ENCODE data around the gene WDR49. TPM values are rescaled to one million over a fixed set of nuclear protein-coding genes. Genes with fewer than 3 reads are reported as not detected.

Gene WDR49
- polyA plus RNA-seq, 4 donors = 1.3 to 2.9 (median 2.4) TPM

DNA sequence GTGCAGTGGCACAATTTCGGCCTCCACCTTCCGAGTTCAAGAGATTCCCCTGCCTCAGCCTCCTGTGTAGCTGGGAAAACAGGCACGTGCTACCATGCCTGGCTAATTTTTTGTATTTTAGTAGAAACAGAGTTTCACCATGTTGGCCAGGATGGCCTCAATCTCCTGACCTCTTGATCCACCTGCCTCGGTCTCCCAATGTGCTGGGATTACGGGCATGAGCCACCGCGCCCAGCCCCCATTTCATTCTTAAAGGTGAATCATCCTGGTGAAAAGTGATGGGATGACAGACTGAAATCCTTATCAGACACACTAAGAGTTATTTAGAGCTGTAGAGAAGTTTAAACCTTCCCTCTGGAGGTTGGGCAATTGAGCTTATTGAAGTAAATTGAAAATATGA, 155.8 kb downstream of the WDR49 start:
- no peak for DNase-seq (ENCODE audit: low read depth in 4 of 4, low spot score in 2 of 4)

DNA sequence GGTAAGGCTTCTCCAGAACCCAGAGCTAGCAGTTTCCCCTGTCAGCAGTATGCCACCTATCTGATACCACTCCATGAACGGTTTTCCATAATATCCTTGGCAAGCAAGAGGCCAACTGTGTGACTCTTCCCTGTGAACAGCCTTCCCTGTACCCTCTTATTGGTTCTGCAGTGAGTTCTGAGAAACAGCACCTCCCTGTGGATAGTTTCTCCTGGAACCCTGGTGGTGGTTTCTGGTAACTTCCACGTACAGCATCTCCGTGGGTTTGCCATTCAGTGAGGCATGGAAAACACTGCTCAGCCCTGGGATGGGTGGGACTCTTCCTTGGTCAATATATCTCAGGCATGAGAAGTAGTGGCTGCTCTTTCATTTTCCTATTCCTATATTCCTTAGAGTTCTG, 160.5 kb downstream of the WDR49 start:
- no peak for DNase-seq (ENCODE audit: low read depth in 4 of 4, low spot score in 2 of 4)

DNA sequence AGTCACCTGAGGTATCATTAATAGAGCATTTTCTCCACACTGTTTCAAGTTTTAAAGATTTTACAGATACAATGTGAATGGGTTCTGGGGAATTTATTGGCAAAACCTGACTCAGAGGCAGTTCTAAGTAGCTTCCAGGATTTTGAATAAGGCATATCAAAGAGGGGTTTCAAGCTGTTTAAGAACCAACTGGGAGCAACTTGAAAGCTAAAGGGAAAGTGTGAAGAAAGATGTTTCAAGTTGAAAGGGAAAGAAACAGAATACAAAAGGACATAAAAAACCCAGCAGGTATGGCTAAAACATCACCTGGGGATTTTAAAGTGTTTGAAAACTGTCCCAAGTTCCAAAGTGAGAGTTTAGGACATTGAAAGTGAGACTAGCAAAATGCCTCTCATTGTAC, 162.1 kb downstream of the WDR49 start:
- DNase-seq (ENCODE audit: low read depth in 4 of 4, low spot score in 2 of 4) = no peak

DNA sequence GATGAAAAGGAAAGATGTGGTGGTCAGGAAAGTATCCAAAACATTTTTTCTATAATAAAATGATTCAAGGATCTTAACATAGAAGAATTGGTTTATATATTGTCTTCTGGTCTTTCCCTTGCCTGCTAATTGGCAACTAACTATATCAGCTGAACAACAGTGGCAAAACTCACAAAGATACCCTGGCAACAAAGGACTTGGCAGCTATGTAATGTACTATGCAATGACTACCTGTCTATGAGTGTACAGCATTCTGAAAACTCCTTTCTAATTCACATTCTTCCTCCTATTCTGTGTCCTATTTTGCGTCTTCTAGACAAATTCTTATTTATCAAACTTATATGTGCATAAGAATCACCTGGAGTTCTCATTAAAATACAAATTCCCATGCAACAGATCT, 164.2 kb downstream of the WDR49 start:
- DNase-seq (ENCODE audit: low read depth in 4 of 4, low spot score in 2 of 4) = no peak

DNA sequence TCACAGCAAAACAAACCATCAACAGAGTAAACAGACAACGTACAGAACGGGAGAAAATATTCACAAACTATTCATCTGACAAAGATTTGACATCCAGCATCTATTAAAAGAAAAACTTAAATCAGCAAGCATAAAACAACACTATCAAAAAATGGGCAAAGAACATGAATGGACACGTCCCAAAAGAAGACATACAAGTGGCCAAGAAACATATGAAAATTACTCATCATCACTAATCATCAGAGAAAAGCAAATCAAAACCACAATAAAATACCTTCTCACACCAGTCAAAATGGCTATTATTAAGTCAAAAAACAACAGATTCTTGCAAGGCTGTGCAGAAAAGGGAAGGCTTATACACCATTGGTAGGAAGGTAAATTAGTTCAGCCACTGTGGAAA, 166.2 kb downstream of the WDR49 start:
- DNase-seq (ENCODE audit: low read depth in 4 of 4, low spot score in 2 of 4) = no peak

DNA sequence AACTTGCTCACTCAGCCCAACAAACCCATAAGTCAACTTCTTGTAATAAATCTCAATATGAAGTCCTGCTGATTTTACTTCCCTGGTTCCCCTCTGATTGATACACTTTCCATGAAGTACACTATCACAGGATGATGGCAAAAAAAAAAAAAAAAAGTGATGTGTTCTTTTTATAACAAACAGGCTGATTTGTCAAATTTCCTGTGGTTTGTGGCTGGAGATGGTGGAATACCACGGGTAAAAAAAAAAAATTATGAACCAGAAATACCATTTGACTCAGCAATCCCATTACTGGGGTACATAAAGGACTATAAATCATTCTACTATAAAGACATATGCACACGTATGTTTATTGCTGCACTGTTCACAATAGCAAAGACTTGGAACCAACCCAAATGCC, 169.2 kb downstream of the WDR49 start:
- DNase-seq (ENCODE audit: low read depth in 4 of 4, low spot score in 2 of 4) = no peak

DNA sequence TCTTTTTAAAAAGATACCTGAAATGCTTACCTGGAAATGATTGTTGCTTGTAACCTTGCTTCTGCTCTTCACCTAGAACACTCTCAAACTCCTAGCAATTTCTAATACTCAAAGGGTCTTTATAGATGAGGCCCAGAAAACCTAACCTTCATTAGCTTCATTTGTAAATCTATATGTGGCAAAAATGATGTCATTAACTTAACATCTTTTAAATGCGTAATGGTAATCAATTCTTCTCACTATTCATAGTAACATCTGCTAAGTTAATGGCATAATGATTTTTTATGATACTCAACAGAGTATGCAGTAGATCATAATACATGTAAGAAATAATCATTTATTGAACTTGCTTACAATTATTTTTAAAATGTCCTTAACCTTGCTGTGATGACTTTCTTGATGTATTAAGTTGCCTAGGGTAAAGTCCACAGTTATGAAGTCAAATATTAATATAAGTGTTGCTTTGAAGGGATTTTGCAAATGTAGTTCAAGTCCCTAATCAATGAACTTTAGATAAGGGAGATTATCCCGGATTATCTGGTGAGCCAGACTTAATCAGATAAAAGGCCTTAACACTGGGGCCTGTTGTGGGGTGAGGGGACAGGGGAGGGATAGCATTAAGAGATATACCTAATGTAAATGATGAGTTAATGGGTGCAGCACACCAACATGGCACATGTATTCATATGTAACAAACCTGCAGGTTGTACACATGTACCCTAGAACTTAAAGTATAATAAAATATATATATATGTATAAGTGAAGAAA, 169.8 kb downstream of the WDR49 start:
- DNase-seq (ENCODE audit: low read depth in 4 of 4, low spot score in 2 of 4) = no peak

DNA sequence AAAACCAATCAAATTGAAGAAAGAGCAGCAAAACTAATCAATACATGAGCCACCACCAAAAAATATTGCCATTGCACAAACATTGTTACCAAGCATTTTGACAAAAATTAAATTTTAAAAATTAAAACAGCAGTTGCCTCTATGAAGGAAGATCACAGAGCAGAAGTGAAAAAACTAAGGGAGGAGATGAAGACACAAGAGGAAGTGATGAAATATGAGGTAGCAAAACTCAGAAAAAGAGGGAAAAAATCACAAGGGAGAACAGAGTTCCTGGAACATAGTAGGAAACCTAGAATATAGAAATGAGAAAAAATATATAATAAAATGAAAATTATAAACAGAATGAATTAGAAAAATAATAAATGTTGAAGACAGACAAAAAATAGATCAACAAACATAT, 172.6 kb downstream of the WDR49 start:
- DNase-seq (ENCODE audit: low read depth in 4 of 4, low spot score in 2 of 4) = no peak

DNA sequence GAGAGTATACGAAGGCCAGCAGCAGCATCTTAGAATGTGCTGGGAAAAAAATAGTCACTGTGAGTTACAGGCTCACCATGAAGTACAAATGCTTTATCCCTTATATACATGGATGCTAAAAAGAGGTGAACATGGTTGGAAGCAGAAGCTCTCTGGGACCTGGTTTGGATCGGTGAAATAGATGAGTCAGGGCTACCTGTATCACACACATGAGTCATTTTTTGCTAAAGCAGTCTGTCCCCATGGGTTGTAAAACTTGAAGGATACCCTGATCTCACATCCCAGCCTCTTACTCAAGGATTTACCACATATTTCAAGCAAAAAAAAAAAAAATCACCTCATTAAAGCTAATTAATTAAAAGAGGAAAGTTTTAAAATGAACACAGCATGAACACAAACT, 173.0 kb downstream of the WDR49 start:
- no peak for DNase-seq (ENCODE audit: low read depth in 4 of 4, low spot score in 2 of 4)

DNA sequence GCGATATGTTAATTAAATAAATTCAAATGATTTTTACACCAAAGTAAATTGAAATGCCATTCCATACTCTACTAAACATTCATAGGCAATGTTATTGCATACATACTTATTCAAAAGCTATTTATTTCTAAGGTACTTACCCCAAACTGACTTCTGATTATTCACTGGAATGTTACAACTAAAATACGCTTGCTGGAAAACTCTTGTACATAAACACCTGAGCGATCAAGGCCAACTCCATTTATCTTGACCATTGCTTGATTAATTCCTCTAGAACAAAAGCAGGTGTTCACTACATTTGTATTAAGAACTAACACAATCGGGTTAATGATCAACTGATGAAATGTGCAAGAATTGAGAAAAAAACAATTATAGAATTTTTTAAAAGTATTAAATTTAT, 179.9 kb downstream of the WDR49 start, which contains the start of gene SERPINI2:
Gene SERPINI2 (minus strand): TSS at position 180 of the 400 bp plus-strand sequence. CDS start 2,208 bp downstream, outside the sequence.
- no peak for DNase-seq (ENCODE audit: low read depth in 4 of 4, low spot score in 2 of 4)

DNA sequence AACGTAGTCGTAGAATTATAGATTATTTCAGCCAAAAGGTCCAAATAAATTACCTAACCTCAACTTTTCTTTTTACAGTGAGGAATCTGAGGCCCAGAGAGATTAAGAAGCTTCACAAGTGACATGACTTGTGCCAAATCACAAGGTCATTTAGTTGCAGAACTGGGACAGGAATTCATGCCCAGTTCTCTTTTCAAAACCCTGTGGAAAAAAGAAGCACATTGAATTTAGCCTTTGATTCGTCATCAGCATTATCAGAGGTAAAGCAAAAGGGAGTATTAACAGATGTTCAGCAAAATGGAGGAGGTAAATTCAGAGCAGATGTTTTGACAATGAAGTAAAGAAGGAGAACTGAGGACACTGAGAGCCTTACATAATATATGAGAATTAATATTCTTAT, 184.4 kb downstream of the WDR49 start:
- DNase-seq (ENCODE audit: low read depth in 4 of 4, low spot score in 2 of 4) = no peak

DNA sequence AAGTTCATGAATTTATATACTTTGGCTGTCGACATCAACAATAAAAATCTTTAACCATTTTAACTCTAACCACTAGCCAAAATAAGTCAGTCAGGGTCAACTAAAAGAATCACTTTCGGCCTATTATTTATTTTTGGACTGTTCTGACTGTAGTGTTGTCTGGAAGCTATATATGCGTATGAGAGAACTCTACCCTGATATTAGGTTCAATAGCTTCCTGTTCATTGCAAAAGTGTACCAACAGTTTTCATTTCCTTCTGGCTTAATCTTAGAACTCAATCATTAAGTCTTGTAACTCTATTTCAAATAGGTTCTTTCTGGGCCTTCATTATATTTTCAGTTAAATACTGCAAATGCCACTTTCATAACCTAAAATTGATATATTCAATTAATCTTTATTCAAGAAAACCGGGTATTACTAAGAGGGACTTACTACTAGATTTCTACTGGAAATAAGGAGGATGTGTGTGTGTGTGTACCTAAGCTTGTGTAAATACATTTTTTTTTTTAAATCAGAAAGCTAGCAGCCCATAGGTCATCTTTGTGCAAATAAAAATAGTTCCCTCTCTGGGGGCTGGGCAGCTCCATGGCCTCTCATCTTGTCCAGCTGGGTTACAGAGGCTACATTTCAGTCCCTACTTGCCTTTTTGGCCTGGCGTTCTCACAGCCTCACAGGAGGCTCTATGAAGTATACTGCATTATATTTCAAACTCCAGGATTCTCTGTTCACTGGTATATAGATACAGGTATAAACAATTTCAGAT, 185.7 kb downstream of the WDR49 start:
- no peak for DNase-seq (ENCODE audit: low read depth in 4 of 4, low spot score in 2 of 4)

DNA sequence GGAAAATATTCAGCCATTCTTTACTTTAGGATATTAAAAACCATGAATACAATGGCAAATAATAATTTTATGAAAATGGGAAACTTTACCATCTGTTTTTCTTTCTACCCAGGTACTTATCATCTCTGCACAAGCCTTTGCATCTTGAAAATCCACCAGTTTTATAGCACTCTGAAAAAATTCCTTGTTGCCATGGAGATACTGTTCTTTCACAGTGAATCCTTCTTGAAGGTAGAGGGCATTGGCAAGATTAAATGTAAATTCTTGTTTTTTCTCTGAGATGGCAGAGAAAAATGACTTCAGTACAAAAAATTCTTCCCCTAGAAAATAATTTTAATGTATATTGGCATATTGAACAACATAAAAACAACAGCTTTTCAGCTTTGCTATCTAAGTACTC, 186.8 kb downstream of the WDR49 start:
- no peak for DNase-seq (ENCODE audit: low read depth in 4 of 4, low spot score in 2 of 4)

DNA sequence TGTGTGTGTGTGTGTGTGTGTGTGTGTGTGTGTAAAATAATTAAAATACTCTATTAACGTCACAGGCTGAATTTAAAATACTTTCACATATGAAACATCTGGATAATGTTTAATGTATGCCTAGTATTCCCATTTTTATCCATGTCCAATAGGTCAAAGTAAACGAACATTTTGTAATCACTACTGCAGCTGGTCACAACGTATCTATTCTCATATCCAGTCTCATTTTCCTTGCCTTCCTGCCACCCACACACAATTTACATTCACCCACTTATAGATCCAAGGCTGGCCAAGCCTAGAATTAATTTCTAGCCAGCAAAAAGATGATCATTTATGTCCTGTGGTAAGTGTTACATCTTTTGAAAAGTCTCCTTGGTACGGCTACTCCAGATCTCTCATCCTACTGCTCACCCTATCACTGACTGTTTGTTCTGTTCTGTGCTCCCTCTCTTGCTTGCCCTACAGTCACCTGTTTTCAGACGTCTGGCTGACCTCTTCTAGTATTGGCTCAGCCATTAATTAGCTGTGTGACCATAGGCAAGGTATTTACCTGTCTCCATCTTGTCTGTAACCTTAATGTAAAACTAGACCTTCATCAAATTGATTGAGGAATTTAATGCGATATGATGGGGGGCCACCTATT, 197.5 kb downstream of the WDR49 start:
- DNase-seq (ENCODE audit: low read depth in 4 of 4, low spot score in 2 of 4) = no peak

DNA sequence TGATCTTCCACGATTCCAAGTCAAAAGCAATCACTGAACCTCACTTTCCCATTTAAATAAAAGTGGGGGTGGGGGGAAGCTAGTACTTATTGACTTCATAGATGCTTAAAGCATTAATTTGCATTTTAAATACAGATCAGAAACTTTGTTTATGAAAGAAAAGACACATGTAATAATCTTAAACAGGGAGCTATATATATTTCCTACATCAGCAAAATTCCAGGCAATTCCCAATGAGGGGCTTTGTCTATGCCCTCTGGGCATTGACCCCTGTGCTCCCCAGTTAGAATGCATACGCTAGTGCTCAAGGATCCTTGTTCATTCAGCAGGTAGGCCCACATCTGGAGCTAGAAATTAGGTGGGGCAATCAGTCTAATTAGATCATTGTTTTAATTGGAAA, 199.9 kb downstream of the WDR49 start:
- no peak for DNase-seq (ENCODE audit: low read depth in 4 of 4, low spot score in 2 of 4)

DNA sequence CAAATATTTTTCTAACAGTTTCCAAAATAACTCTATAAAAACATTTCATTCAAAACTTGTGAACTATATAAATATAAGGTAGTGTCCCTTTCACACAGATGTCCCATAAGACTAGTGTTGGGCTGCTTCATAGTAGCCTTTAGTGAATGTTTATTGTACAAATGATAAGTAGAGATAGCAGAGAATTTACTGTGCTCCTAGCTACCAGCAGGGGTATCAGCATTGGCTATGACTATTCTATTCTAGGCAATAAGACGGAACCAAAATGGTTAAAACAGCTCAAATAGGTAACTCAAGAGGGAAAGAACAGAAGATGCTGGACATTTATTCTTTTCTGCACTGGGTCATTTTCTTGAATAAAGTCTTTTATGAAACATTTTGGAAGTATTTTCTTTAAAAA, 202.5 kb downstream of the WDR49 start:
- DNase-seq (ENCODE audit: low read depth in 4 of 4, low spot score in 2 of 4) = no peak

DNA sequence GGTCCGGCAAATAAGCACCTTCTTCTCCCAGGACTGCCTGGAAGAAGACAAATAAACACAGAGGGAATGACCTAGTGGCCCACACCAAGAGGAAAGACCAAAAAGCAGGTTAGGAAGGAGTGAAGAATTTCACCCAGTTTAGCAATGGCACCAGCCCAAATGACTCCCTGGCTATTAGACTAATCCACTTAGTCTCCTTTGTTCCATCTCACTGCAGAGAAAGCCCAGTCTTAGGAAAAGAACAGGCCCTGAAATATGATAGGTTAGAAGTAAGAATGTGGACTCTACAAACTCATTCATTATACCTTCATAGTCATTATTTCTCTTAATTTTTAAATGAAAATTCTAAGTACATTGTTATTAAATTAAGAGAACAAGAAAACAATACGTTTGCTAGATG, 203.1 kb downstream of the WDR49 start:
- DNase-seq (ENCODE audit: low read depth in 4 of 4, low spot score in 2 of 4) = no peak

DNA sequence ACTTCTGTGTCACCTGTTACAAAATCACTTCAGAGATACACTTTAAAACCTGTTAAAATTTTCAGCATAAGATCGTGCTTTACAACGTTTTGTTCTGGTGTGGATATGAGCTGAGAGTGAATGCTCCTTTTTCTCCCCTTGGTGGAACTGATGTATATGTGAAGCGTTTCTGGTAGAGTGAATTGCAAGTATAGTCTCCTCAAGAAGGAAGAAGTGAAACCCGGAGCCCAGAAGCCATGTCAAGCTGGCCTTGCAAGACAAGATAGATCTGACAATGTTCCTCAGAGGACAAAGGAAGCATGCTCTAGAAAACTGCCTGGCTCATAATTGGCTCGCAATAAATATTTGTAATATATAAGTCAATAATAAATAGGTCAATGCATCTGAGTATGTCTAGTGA, 203.5 kb downstream of the WDR49 start:
- no peak for DNase-seq (ENCODE audit: low read depth in 4 of 4, low spot score in 2 of 4)

DNA sequence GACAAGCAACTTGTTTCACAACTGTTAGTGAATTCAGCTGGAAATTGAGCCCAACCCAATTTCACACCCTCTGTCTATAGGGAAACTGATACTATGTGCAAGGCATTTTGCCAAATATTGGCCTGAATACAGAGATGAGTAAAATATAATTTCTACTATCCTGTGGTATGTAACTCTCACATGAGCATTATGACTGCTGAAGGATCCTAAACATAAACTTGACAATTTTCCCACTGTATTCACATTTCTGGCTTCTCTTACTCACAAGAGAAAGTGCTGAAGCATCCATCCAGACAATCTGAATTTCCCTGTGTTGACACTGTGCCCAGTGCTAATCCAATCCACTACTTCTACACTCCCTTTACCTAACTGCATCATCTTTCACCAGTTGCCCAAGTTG, 208.3 kb downstream of the WDR49 start:
- no peak for DNase-seq (ENCODE audit: low read depth in 4 of 4, low spot score in 2 of 4)

DNA sequence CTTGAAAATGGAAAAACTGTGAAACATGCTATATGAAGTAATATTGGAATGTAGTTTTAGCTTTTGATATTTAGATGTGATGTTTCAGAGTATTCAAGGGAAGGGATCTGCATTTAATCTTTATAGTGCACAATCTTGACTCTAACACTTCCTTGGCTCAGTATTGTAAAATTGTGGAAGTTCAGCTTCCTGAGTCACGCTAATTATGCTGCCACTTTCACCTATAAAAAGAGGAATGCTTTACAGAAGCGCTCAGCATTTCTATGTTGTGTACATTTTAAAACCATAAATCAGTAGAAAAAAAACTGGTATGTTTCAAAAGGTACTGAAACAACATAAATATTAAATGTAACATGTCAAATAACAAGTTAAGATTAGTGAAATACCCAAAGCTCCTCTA, 212.5 kb downstream of the WDR49 start:
- no peak for DNase-seq (ENCODE audit: low read depth in 4 of 4, low spot score in 2 of 4)

DNA sequence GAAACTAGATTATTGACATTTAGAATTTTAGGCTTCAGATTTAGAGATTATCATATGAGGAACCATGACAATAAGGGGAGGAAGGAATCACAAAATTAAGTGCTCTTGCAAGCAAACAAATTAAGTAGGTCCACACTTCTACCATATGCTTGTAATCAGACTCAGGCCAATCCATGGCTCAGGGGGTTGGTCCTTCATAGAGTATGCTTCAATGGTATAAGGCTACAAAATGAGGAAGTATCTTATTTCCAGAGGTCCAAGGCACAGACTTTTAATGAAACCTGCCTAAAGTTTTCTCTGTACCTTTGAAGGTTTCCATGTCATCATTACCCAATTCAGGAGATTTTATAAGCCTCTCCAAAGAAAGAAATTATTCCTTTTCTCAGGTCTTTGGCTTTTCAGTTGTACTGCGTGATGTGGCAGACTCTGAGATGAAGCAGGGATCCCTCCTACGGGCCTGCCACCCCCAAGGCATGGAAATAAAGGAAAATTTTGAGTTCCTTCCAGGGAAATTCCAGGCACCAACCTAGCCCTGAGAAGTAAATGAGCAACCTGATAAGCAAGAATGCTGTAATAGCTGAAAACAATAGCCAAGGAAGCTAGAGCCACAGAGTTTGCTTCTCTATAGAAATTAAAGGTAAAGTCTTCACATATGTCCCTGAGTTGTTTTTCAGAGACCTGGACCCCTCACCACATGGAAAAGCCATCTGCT, 216.2 kb downstream of the WDR49 start:
- DNase-seq (ENCODE audit: low read depth in 4 of 4, low spot score in 2 of 4) = no peak
